Adrenal gland (tissue), 5 donors: Measurements from ENCODE around the gene ALDH1L1.

Experiments used
- POLR2A ChIP-seq, 2 donors: fragments of 450-650 bp; IDR thresholded peaks; one replicate each; pipeline ENCODE4 v1.6.1; 2017; ENCODE audit warnings: antibody characterized with exemption in 2 of 2, mild to moderate bottlenecking in 2 of 2, moderate library complexity in 1 of 2
- TF ChIP-seq, protein P1 (sequence below), 6 experiments: fragments of 450-650 bp in 4 of 6; fragments of 200-600 bp in 2 of 6; sonication (generic) in 1 of 6; IDR thresholded peaks; 1 replicate in 5 of 6; 2 replicates in 1 of 6; pipeline versions ENCODE4 v1.5.1 to v1.8.0; 2016 to 2021; ENCODE audit warnings: antibody characterized with exemption in 6 of 6, mild to moderate bottlenecking in 2 of 6, moderate library complexity in 1 of 6
- donor health status: DM: no; HTN: no; CAD: no.

- TF ChIP-seq, protein P1, sequence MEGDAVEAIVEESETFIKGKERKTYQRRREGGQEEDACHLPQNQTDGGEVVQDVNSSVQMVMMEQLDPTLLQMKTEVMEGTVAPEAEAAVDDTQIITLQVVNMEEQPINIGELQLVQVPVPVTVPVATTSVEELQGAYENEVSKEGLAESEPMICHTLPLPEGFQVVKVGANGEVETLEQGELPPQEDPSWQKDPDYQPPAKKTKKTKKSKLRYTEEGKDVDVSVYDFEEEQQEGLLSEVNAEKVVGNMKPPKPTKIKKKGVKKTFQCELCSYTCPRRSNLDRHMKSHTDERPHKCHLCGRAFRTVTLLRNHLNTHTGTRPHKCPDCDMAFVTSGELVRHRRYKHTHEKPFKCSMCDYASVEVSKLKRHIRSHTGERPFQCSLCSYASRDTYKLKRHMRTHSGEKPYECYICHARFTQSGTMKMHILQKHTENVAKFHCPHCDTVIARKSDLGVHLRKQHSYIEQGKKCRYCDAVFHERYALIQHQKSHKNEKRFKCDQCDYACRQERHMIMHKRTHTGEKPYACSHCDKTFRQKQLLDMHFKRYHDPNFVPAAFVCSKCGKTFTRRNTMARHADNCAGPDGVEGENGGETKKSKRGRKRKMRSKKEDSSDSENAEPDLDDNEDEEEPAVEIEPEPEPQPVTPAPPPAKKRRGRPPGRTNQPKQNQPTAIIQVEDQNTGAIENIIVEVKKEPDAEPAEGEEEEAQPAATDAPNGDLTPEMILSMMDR (IDR thresholded peaks at IDR 0.05), result peak in 2 of 6 experiments; percentile 17 to 23
- TF ChIP-seq POLR2A (IDR thresholded peaks at IDR 0.05), result peak in 1 of 2 donors; percentile 32
Measured at GRCh38 chr3:126179825-126180476, 435 bp downstream of the ALDH1L1 start.
